Adrenal gland (tissue), 5 donors: ENCODE data around the gene SLC7A6.

ENCODE experiments used
- CTCF ChIP-seq, 6 experiments: fragments of 450-650 bp in 4 of 6; fragments of 200-600 bp in 2 of 6; sonication (generic) in 1 of 6; IDR thresholded peaks; 1 replicate in 5 of 6; 2 replicates in 1 of 6; pipeline versions ENCODE4 v1.5.1 to v1.8.0; 2016 to 2021; ENCODE audit warnings: antibody characterized with exemption in 6 of 6, mild to moderate bottlenecking in 2 of 6, moderate library complexity in 1 of 6
- POLR2A ChIP-seq, 2 donors: fragments of 450-650 bp; IDR thresholded peaks; one replicate each; pipeline ENCODE4 v1.6.1; 2017; ENCODE audit warnings: antibody characterized with exemption in 2 of 2, mild to moderate bottlenecking in 2 of 2, moderate library complexity in 1 of 2
- donor health status: DM: no; HTN: no; CAD: no.

DNA sequence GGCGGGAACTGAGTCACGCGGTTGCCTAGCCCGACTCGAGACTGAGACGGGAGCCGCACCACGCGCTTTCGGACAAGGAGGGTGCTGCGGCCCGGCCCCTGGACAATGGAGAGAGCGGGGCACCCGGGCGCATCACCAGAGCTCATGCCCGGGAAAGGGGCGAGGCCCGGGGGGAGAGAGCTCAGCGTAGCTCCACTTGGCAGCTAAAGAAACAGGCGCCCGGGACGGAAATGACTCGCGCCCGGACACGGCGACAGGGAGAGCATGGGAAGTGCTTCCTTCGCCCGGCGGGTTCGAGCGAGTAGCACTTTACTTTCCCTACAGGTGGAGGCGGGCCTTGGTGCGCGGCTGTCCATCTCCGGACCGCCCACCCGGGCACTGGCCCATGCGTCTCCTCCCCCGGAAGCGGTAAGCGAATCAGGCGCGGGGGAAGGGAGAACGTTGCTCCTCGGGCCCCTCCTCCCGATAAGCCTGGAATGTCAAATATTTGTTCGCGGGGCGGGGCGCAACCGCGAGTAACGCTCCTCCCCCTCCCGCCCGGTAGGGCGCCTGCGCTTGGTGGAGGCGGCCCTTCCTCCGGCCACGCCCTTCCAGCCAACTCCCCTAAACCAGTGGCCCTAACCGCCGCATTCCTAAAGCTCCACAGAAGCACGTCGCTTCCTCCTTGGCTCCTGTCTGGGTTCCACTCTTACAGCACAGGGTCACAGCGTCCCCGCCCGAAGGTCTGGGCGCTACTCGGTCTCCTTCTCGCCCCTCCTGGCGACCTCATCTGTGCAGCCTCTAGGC lies 26.9 kb upstream of the SLC7A6 start:
- TF ChIP-seq CTCF (IDR thresholded peaks at IDR 0.05): peak in 1 of 6 experiments; percentile 7
- TF ChIP-seq POLR2A (IDR thresholded peaks at IDR 0.05): peak; percentile 77 to 97
